ENCODE data around the gene HLF.
"Not testable (repeated sequence)": the region's sequence is repeated elsewhere in the genome, so short reads cannot be mapped to it uniquely, and the experiment has no call there.

Gene HLF

DNA sequence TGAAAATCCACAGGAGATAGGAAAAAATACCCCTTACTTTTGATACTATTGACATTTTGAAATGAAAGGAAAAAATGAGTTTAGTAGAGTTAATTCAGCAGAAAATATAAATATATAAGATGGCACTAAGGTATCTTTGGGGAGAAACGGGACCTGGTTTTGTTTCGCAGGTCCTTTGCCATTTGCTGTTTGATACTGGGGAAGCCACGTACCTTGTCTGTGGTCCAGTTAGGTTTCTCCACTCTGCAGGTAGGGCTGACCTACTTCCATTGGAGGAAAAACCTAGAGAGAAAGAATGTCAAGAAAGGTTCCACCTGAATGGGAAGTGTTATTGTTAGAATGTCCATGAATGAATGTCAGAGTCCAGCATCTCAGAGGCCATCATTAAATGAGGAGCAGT is 48.1 kb downstream of the HLF start:
- DNase-seq = no peak

GRCh38 chr17:55314061-55314783 is 49.5 kb downstream of the HLF start:
- DNase-seq = no peak

- DNase-seq = no peak
Measured at GRCh38 chr17:55314784-55315491, 50.2 kb downstream of the HLF start.

- no peak for DNase-seq
Measured at GRCh38 chr17:55316499-55316898, 51.7 kb downstream of the HLF start.

DNA sequence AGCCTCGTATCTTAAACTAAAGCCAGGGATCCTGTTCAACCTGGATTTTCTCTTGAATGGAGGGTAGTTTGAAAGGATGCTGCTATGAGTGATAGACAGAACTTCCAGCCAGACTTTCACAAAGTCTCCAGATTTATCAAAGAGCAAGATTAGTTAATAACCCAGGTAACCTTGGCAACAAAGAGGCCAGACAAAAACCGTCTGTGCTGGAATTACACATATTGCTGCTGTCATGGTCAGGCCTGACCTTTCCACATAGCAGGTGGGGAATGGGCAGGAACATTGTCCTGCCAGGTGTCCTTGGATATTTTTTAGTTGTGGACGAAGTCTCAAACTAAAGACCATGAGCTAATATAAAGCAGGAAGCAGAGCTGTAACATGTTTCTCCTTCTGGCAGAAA is 52.5 kb downstream of the HLF start:
- no peak for DNase-seq

DNA sequence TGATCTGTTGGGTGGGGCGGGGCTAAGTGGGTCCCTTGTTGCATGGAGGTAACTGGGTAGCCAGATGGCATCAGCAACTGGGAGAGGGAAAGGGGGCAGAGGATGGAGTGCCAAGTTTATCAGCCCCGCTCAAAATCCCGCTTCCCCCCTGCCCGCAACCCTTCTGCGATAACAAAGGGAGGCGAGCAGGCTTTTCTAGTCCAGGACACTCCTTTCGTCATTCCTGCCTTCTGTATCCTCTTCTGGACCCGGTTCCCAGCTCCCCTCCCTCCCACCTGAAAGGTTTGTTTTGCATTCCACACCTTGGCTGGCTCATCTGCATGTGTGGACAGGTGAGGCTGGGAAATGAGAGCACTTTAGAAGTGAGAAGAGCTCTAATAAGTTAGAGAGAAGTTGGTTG is 53.3 kb downstream of the HLF start:
- no peak for DNase-seq

DNA sequence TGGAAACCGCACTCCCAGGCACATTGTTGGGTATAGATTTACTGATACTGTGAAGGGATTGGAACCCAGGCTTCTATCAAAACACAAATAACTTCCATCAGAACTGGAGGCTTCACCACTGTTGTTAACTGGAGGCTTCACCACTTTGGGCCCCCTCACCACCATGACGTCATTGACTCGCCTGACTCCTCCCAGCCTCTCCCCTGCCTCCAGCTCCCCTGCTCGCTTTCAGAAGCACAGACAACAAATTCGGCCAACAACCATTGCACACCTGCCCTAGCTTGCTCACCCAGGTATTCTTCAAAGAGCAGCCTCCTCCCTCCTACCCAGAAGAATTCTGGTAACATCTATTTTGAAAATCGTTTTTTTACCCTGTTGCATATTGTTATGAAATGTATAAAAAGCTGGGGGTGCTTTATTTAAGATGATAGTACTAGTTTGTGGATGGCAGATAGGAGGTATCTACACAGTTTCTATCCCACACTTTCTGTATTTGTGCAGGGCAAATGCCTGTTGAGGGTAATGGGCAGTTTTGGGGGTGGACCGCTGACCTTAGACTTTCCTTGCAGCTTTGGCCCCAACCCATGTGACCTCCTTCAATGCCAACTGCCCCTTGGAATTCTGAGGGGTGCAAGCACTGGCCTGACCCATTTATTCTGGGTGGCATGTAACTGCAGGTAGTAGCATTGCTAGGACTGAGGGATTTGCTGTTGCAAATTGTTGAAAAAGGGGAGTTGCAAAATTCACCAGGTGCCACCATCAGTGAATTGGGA is 54.1 kb downstream of the HLF start:
- DNase-seq = no peak

DNA sequence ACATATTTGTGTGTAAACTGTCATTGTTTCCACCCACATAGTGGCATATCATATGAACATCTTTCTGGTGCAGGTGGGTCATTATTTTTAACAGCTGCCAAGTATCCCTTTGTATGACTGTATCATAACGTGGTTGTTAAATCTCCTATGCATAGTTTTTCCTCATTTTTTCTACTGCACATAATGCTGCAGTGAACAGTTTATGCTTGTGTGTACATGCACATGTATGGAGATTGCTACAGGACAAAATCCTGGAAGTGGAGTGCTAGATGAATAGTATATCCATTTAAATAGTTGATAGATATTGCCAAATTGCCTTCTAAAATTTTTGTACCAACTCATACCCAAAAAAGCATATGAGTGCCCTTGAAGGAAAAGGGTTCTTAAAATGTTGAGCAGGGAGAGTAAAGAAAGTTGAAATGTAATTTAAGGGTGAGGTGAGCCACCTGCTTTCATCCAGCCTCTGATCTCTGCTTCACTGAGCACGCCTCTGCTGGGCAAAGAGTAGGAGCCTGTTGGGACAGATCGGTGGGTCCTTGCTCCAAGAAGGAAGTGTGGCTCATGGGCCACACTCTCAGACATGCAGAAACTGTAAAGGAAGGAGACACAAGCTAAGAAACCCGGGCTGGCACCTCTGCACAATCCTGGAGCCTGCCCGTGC is 55.3 kb downstream of the HLF start:
- DNase-seq = no peak

- no peak for DNase-seq
Measured at GRCh38 chr17:55320594-55321426, 56.0 kb downstream of the HLF start.

- DNase-seq = no peak
Measured at GRCh38 chr17:55321427-55322060, 56.8 kb downstream of the HLF start.

DNA sequence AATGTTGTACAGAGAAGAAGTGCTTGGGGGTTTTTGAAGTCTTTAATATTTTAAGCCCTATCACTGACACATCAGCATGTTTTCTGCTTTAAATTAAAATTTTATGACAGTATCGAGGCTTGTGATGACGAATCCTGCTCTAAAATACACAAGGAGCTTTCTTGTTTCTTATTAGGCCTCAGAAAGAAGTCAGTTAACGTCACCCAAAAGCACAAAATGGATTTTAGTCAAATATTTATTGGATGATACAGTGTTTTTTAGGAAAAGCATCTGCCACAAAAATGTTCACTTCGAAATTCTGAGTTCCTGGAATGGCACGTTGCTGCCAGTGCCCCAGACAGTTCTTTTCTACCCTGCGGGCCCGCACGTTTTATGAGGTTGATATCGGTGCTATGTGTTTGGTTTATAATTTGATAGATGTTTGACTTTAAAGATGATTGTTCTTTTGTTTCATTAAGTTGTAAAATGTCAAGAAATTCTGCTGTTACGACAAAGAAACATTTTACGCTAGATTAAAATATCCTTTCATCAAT is 57.8 kb downstream of the HLF start:
- DNase-seq = peak; percentile 44

GRCh38 chr17:55323518-55324295 is 58.9 kb downstream of the HLF start:
- no peak for DNase-seq

DNA sequence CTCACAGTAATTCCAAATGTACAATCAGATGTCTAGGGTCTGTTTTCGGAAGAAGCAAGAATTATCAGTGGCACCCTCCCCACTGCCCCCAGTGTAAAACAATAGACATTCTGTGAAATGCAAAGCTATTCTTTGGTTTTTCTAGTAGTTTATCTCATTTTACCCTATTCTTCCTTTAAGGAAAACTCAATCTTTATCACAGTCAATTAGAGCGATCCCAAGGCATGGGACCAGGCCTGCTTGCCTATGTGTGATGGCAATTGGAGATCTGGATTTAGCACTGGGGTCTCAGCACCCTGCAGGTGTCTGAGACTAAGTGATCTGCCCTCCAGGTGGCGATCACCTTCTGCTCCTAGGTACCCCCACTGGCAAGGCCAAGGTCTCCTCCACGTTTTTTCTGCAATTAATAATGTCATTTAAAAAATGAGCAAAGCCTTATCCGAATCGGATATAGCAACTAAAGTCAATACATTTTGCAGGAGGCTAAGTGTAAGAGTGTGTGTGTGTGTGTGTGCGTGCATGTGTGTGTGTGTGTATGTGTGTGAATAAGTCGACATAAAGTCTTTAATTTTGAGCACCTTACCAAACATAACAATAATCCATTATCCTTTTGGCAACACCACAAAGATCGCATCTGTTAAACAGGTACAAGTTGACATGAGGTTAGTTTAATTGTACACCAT is 59.7 kb downstream of the HLF start:
- no peak for DNase-seq

GRCh38 chr17:55325406-55325805 is 60.6 kb downstream of the HLF start:
- DNase-seq = no peak

DNA sequence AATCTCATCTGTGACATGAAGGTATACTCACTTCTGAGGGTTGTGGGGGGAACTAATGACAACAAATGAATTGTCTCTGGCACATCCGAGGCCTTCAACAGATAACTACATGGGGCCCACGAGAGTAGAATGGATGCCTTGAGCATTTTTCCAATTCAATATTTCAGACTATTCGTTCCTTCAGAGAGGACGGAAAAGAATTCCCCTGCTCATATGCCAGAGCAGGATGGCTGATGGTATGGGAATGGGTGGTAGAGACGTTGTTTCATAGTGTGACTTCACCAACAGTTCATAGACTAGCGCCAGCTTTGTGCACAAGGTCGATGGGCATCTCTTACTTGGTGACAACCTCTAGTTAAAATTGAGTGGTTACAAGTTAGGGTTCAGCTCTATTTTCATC is 61.3 kb downstream of the HLF start:
- DNase-seq = no peak

GRCh38 chr17:55327225-55328088 is 62.7 kb downstream of the HLF start:
- peak; percentile 23 for DNase-seq

DNA sequence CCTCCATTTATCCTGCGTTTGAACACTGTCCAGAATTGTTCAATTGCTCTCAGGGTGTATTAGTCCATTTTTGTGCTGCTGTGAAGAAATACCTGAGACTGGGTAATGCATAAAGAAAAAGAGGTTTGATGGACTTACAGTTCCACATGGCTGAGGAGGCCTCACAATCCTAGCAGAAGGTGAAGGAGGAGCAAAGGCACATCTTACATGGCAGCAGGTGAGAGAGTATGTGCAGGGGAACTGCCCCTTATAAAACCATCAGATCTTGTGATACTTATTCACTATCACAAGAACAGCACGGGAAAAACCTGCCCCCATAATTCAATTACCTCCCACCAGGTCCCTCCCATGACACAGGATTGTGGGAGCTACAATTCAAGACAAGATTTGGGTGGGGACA is 63.8 kb downstream of the HLF start:
- not testable (repeated sequence) for DNase-seq

DNA sequence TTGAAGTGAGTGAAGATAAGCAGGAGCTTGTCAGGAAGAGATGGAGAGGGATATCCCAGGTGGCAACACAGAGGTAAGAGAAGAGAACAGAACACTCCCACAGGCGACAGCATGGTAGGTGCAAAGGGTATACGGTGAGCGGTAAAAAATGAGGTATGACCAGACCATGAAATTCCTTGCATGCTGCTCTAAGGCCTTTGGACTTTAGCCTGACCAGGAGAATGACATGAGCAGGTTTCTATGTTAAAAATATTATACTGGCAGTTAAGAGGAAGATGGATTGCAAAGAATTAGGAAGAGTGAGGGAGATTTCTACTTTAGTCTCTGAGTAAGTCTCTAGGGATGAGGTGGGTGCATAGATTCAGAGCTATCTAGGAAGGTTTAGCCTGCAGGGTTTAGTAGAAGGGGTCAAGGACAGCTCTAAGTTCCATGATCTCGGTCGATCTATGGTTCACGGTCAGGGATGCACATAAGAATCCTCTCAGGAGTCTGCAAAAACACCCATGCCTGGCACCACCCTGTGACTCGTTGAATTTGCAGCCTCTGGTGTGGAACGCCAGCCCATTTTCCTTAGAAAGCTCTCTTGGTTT is 65.7 kb downstream of the HLF start:
- no peak for DNase-seq
